BE2C (cell line): ENCODE data around the gene CCL25.

Experiments
- DNase-seq: peaks from one replicate; pipeline ENCODE4 v3.0.0-alpha.2; 2020
- H3K27me3 ChIP-seq: fragments of 250-450 bp; sonication (Bioruptor Pico); 2 replicates; pipeline ENCODE4 v1.5.1; 2020; ENCODE audit warnings: mild to moderate bottlenecking
- H3K36me3 ChIP-seq: fragments of 250-450 bp; sonication (Bioruptor Pico); 2 replicates; pipeline ENCODE4 v1.5.1; 2020; ENCODE audit warnings: mild to moderate bottlenecking
- H3K4me1 ChIP-seq: fragments of 250-450 bp; sonication (Bioruptor Pico); 2 replicates; pipeline ENCODE4 v1.5.1; 2020
- H3K4me3 ChIP-seq: 2 replicates; pipeline ENCODE4 v1.5.1; 2011; ENCODE audit warnings: low read depth, low read length
- H3K9me3 ChIP-seq: fragments of 250-450 bp; sonication (Bioruptor Pico); 2 replicates; pipeline ENCODE4 v1.5.1; 2020
- TF ChIP-seq, protein P1 (sequence below): IDR thresholded peaks from 2 replicates; pipeline ENCODE4 v1.5.1; 2012; ENCODE audit warnings: mild to moderate bottlenecking, low read depth, low read length

The CCL25 gene

DNA sequence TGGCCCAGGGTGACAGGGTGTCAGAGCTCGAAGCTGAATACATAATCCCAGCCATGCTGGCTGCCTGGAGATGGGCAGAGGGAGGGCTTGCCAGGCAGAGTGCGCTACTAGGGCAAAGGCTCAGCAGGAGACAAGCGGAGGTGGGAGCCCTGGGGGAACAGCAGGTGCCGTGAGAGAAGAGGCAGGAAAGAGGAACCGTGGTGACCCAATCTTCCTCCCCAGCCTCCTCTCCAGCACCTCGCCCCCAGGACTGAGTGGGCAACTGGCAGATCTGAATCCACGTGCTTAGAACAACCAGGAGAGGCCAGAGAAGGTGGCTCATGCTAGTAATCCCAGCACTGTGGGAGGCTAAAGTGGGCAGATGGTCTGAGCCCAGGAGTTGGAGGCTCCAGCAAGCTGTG, 11.0 kb upstream of the CCL25 start:
- no peaks in the 10 kb centered on the region for H3K36me3 ChIP-seq
- H3K4me3 ChIP-seq: no peak overlapping the region
- TF ChIP-seq, protein P1, sequence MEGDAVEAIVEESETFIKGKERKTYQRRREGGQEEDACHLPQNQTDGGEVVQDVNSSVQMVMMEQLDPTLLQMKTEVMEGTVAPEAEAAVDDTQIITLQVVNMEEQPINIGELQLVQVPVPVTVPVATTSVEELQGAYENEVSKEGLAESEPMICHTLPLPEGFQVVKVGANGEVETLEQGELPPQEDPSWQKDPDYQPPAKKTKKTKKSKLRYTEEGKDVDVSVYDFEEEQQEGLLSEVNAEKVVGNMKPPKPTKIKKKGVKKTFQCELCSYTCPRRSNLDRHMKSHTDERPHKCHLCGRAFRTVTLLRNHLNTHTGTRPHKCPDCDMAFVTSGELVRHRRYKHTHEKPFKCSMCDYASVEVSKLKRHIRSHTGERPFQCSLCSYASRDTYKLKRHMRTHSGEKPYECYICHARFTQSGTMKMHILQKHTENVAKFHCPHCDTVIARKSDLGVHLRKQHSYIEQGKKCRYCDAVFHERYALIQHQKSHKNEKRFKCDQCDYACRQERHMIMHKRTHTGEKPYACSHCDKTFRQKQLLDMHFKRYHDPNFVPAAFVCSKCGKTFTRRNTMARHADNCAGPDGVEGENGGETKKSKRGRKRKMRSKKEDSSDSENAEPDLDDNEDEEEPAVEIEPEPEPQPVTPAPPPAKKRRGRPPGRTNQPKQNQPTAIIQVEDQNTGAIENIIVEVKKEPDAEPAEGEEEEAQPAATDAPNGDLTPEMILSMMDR: no peak
- no peaks in the 10 kb centered on the region for H3K4me1 ChIP-seq
- no peak for DNase-seq
- H3K9me3 ChIP-seq: no peaks in the 10 kb centered on the region; the same call in 1 of the 2 replicates
- no peaks in the 10 kb centered on the region for H3K27me3 ChIP-seq

DNA sequence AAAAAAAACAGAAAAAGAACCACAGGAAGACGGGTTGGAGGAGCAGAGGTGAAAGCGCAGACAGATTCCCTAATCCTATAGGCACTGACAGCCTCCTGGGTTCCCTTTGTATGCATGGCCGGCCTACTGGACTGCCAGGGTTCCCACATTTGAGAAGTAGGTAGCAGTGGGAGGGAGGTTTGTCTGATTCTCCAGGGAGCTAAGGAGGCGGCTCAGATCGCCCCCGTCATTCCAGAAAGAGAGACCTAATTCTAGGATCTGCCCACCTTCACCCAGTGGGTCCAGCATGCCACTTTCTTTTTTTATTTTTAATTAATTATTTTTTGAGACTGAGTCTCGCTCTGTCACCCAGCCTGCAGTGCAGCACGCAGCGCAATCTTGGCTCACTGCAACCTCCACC, 9.7 kb upstream of the CCL25 start:
- TF ChIP-seq, protein P1: no peak
- H3K27me3 ChIP-seq: no peaks in the 10 kb centered on the region
- H3K9me3 ChIP-seq: no peaks in the 10 kb centered on the region; the same call in 1 of the 2 replicates
- DNase-seq: no peak
- H3K36me3 ChIP-seq: no peaks in the 10 kb centered on the region
- no peaks in the 10 kb centered on the region for H3K4me1 ChIP-seq
- no peak overlapping the region for H3K4me3 ChIP-seq

DNA sequence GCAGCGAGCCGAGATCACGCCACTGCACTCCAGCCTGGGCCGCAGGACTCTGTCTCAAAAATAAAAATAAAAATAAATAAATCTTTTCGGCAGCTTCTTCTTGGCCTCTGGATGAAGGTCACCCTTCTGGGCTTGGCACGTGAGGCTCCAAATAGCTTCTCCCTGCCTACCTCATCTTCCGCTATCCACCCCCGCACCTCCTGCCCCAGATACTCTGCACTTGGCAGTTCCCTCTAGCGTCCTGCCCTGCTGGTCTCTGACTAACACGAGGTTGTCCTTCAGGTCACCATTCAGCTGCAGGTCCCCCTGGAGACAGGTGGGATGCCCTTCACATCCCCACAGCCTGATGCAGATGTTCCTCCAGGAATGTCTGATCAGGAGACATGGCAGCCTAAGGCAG, 8.5 kb upstream of the CCL25 start:
- Histone ChIP-seq H3K36me3 (no peaks in the 10 kb centered on the region), H3K9me3 (no peaks in the 10 kb centered on the region), H3K27me3 (no peaks in the 10 kb centered on the region), H3K4me1 (no peaks in the 10 kb centered on the region), H3K4me3 (no peak overlapping the region)
- no peak for DNase-seq
- TF ChIP-seq, protein P1: no peak

DNA sequence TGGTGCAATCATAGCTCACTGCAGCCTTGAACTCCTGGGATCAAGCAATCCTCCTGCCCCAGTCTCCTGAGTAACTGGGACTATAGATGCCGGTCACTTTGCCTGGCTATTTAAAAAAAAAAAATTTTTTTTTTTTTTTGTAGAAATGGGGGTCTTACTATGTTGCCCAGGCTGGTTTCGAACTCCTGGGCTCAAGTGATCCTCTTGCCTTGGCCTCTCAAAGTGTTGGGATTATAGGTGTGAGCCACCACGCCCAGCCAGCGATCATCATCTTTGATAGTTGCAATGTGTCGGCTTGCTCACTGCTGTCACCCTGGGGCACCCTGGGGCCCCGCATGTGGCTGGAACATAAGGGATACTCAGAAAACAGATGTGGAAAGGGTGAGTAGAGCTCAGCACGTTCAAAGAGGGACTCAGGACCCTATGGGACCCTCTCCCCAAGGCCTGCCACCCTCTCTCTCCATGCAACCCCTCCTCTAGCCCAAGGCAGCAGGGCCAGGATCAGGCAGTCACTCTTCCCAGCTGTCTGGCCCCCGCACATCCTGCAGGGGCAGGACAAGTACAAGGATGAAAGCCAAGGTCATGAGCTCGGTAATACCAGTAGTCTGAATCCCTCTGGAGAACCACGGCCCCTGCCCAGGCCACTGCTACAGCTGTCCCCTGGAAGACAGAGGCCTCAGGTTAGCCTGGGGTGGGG, 6.5 kb upstream of the CCL25 start:
- Histone ChIP-seq H3K36me3 (no peaks in the 10 kb centered on the region), H3K4me3 (no peak overlapping the region), H3K9me3 (no peaks in the 10 kb centered on the region), H3K4me1 (no peaks in the 10 kb centered on the region), H3K27me3 (no peaks in the 10 kb centered on the region)
- TF ChIP-seq, protein P1: no peak
- no peak for DNase-seq

DNA sequence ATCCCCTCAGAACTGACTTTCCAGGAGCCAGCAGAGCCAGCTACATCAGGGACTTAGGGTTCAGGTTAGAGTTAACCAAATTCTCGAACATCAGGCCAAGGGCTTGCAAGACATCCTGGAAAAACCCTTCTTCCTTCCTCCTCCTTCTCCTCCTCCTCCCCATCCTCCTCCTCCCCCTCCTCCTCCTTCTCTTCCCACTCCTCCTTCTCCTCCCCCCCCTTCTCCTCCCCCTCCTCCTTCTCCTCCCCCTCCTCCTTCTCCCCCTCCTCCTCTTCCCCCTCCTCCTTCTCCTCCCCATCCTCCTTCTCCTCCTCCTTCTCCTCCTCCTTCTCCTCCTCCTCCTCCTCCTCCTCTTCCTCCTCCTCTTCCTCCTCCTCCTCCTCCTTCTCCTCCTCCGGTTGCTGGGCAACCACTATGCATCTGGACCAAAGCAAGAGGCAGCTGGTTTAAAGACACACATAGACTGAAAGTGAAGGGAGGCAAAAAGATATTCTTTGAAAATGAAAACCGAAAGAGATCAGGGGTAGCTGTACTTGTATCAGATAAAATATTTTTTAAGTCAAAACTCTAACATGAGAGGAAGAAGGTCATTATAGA, 5.9 kb upstream of the CCL25 start:
- Histone ChIP-seq H3K9me3 (no peaks in the 10 kb centered on the region), H3K27me3 (no peaks in the 10 kb centered on the region), H3K4me3 (no peak overlapping the region), H3K36me3 (no peaks in the 10 kb centered on the region), H3K4me1 (no peaks in the 10 kb centered on the region)
- no peak for DNase-seq
- TF ChIP-seq, protein P1: no peak
